SK-N-MC (cell line): ENCODE measurements around the gene OPRM1.

ENCODE experiments used
- EZH2 ChIP-seq: fragments of 200-600 bp; sonication (generic); IDR thresholded peaks from one replicate; pipeline ENCODE4 v1.6.1; 2017; ENCODE audit warnings: antibody characterized with exemption
- POLR2AphosphoS5 ChIP-seq: IDR thresholded peaks from 2 replicates; pipeline ENCODE4 v1.6.1; 2012; ENCODE audit warnings: mild to moderate bottlenecking, low read depth, low read length, borderline replicate concordance

DNA sequence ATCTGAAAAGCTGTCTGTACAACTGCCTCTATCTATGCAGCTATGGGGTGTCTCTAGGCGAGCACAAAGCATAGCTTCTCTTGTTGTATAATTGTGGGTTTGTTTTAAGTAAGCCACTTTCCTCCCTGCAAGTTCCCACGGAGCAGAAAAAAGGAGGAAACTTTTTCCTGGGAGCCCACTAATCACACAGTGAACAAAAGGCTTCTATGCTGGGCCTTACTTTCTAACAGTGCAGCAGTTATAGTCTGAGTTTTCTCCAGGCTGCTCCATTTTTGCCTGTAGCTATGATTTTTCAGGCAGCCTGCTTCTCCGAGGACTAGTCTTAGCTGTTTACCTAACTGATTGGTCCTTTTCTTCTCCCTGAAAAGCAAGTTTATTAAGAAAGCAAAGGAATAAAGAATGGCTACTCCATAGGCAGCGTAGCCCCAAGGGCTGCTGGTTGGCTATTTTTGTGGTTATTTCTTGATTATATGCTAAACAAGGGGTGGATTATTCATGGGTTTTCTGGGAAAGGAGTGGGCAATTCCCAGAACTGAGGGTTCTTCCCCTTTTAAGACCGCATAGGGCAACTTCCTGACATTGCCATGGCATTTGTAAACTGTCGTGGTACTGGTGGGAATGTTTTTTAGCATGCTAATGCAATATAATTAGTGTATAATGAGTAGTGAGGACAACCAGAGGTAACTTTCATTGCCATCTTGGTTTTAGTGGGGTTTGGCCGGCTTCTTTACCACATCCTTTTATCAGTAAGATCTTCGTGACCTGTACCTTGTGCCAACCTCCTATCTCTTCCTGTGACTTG is 84.3 kb downstream of the OPRM1 start:
- TF ChIP-seq POLR2AphosphoS5 (no peak), EZH2 (no peak)
